Suprapubic skin (tissue), 3 donors: ENCODE results near the gene INSYN2B.

Experiments
- CTCF ChIP-seq, 2 donors: fragments of 200-600 bp in 1 of 2; fragments of 450-650 bp in 1 of 2; sonication (generic) in 1 of 2; IDR thresholded peaks; one replicate each; pipeline ENCODE4 v1.5.1; 2016 to 2019; ENCODE audit warnings: antibody characterized with exemption in 2 of 2, mild to moderate bottlenecking in 1 of 2, moderate library complexity in 1 of 2
- POLR2AphosphoS5 ChIP-seq, 3 donors: sonication (generic); formaldehyde crosslinking; IDR thresholded peaks; one replicate each; pipeline ENCODE4 v1.6.1; 2017; ENCODE audit warnings: antibody characterized with exemption in 3 of 3

GRCh38 chr5:169864483-169864882, 115.8 kb downstream of the INSYN2B start:
- TF ChIP-seq CTCF (IDR thresholded peaks at IDR 0.05) (no peak), POLR2AphosphoS5 (IDR thresholded peaks at IDR 0.05) (no peak)
